Measurements from ENCODE around the gene P3H2.
A peak's percentile ranks its signal among the peaks of the same experiment; 100 is the strongest.

The P3H2 gene

GRCh38 chr3:189944285-189945145, 176.2 kb downstream of the P3H2 start:
- no peaks in the 10 kb centered on the region for H3K36me3 Mint-ChIP-seq (ENCODE audit: low read depth)
- H3K4me1 Mint-ChIP-seq (ENCODE audit: low read depth): peaks cover 18% of the 10 kb centered on the region
- H3K4me3 Mint-ChIP-seq: no peak overlapping the region
- no peak for DNase-seq
- no peak overlapping the region for H3K27ac Mint-ChIP-seq
- no peaks in the 10 kb centered on the region for H3K9me3 Mint-ChIP-seq
- H3K27me3 Mint-ChIP-seq: peaks cover 11% of the 10 kb centered on the region

- DNase-seq: no peak
- H3K27me3 Mint-ChIP-seq: peaks cover 11% of the 10 kb centered on the region
Measured at GRCh38 chr3:189942948-189943347, 177.7 kb downstream of the P3H2 start.

GRCh38 chr3:189941679-189942078, 179.0 kb downstream of the P3H2 start:
- no peaks in the 10 kb centered on the region for H3K9me3 Mint-ChIP-seq
- no peak overlapping the region for H3K4me3 Mint-ChIP-seq
- no peak overlapping the region for H3K27ac Mint-ChIP-seq
- peaks cover 7% of the 10 kb centered on the region for H3K4me1 Mint-ChIP-seq (ENCODE audit: low read depth)
- H3K36me3 Mint-ChIP-seq (ENCODE audit: low read depth): no peaks in the 10 kb centered on the region
- DNase-seq: no peak
- peaks cover 8% of the 10 kb centered on the region for H3K27me3 Mint-ChIP-seq

More at GRCh38 chr3:189942948-189943347, 177.7 kb downstream of the P3H2 start:
- H3K9me3 Mint-ChIP-seq: no peaks in the 10 kb centered on the region
- H3K4me3 Mint-ChIP-seq: no peak overlapping the region
- no peaks in the 10 kb centered on the region for H3K36me3 Mint-ChIP-seq (ENCODE audit: low read depth)
- H3K4me1 Mint-ChIP-seq (ENCODE audit: low read depth): peaks cover 12% of the 10 kb centered on the region
- no peak overlapping the region for H3K27ac Mint-ChIP-seq

- Mint-ChIP-seq H3K36me3 (ENCODE audit: low read depth) (no peaks in the 10 kb centered on the region), H3K27ac (no peak overlapping the region), H3K27me3 (peaks cover 3% of the 10 kb centered on the region), H3K4me3 (no peak overlapping the region), H3K9me3 (no peaks in the 10 kb centered on the region), H3K4me1 (ENCODE audit: low read depth) (peaks cover 7% of the 10 kb centered on the region)
- no peak for DNase-seq
Measured at GRCh38 chr3:189941125-189941524, 179.6 kb downstream of the P3H2 start.

- no peaks in the 10 kb centered on the region for H3K36me3 Mint-ChIP-seq (ENCODE audit: low read depth)
- no peaks in the 10 kb centered on the region for H3K9me3 Mint-ChIP-seq
- H3K27me3 Mint-ChIP-seq: peaks cover 11% of the 10 kb centered on the region
- H3K4me3 Mint-ChIP-seq: no peak overlapping the region
- H3K4me1 Mint-ChIP-seq (ENCODE audit: low read depth): peaks cover 7% of the 10 kb centered on the region
- no peak for DNase-seq
- no peak overlapping the region for H3K27ac Mint-ChIP-seq
Measured at GRCh38 chr3:189937302-189938127, 183.2 kb downstream of the P3H2 start.

- Mint-ChIP-seq H3K27ac (no peak overlapping the region), H3K36me3 (ENCODE audit: low read depth) (no peaks in the 10 kb centered on the region), H3K9me3 (no peaks in the 10 kb centered on the region), H3K27me3 (peaks cover 13% of the 10 kb centered on the region), H3K4me1 (ENCODE audit: low read depth) (peaks cover 1% of the 10 kb centered on the region), H3K4me3 (no peak overlapping the region)
- DNase-seq: no peak
Measured at GRCh38 chr3:189936201-189936945, 184.3 kb downstream of the P3H2 start.

GRCh38 chr3:189927975-189928895, 192.5 kb downstream of the P3H2 start:
- Mint-ChIP-seq H3K27me3 (peaks cover 6% of the 10 kb centered on the region), H3K36me3 (ENCODE audit: low read depth) (no peaks in the 10 kb centered on the region), H3K4me1 (ENCODE audit: low read depth) (peaks cover 25% of the 10 kb centered on the region), H3K9me3 (peaks cover 4% of the 10 kb centered on the region), H3K4me3 (no peak overlapping the region), H3K27ac (peak overlapping the region; percentile 93)
- DNase-seq: no peak

GRCh38 chr3:189921770-189922169, 198.9 kb downstream of the P3H2 start:
- H3K4me3 Mint-ChIP-seq: no peak overlapping the region
- H3K9me3 Mint-ChIP-seq: no peaks in the 10 kb centered on the region
- H3K27me3 Mint-ChIP-seq: peaks cover 13% of the 10 kb centered on the region
- H3K4me1 Mint-ChIP-seq (ENCODE audit: low read depth): no peaks in the 10 kb centered on the region
- H3K36me3 Mint-ChIP-seq (ENCODE audit: low read depth): no peaks in the 10 kb centered on the region
- no peak overlapping the region for H3K27ac Mint-ChIP-seq
- DNase-seq: no peak

- H3K36me3 Mint-ChIP-seq (ENCODE audit: low read depth): no peaks in the 10 kb centered on the region
- no peak overlapping the region for H3K27ac Mint-ChIP-seq
- no peak overlapping the region for H3K4me3 Mint-ChIP-seq
- DNase-seq: no peak
- peaks cover 18% of the 10 kb centered on the region for H3K27me3 Mint-ChIP-seq
- H3K9me3 Mint-ChIP-seq: no peaks in the 10 kb centered on the region
- H3K4me1 Mint-ChIP-seq (ENCODE audit: low read depth): peaks cover 8% of the 10 kb centered on the region
Measured at GRCh38 chr3:189914799-189915198, 205.9 kb downstream of the P3H2 start.

GRCh38 chr3:189911001-189911400, 209.7 kb downstream of the P3H2 start:
- H3K4me3 Mint-ChIP-seq: no peak overlapping the region
- no peaks in the 10 kb centered on the region for H3K36me3 Mint-ChIP-seq (ENCODE audit: low read depth)

GRCh38 chr3:189909573-189909972, 211.1 kb downstream of the P3H2 start:
- Mint-ChIP-seq H3K4me1 (ENCODE audit: low read depth) (peaks cover under 1% of the 10 kb centered on the region), H3K36me3 (ENCODE audit: low read depth) (no peaks in the 10 kb centered on the region), H3K27me3 (peaks cover 21% of the 10 kb centered on the region), H3K4me3 (no peak overlapping the region), H3K9me3 (no peaks in the 10 kb centered on the region), H3K27ac (no peak overlapping the region)
- DNase-seq: no peak

More at GRCh38 chr3:189911001-189911400, 209.7 kb downstream of the P3H2 start:
- peaks cover 8% of the 10 kb centered on the region for H3K4me1 Mint-ChIP-seq (ENCODE audit: low read depth)
- H3K27ac Mint-ChIP-seq: no peak overlapping the region
- H3K9me3 Mint-ChIP-seq: no peaks in the 10 kb centered on the region
- DNase-seq: no peak
- H3K27me3 Mint-ChIP-seq: peaks cover 26% of the 10 kb centered on the region

- DNase-seq: no peak
- Mint-ChIP-seq H3K9me3 (no peaks in the 10 kb centered on the region), H3K27ac (no peak overlapping the region), H3K4me1 (ENCODE audit: low read depth) (no peaks in the 10 kb centered on the region), H3K36me3 (ENCODE audit: low read depth) (no peaks in the 10 kb centered on the region), H3K4me3 (no peak overlapping the region), H3K27me3 (peaks cover 21% of the 10 kb centered on the region)
Measured at GRCh38 chr3:189909139-189909538, 211.6 kb downstream of the P3H2 start.

- H3K4me3 Mint-ChIP-seq: no peak overlapping the region
Measured at GRCh38 chr3:189908646-189909045, 212.1 kb downstream of the P3H2 start.

More at GRCh38 chr3:189908646-189909045, 212.1 kb downstream of the P3H2 start:
- Mint-ChIP-seq H3K36me3 (ENCODE audit: low read depth) (no peaks in the 10 kb centered on the region), H3K9me3 (no peaks in the 10 kb centered on the region), H3K4me1 (ENCODE audit: low read depth) (no peaks in the 10 kb centered on the region), H3K27ac (no peak overlapping the region), H3K27me3 (peaks cover 17% of the 10 kb centered on the region)
- DNase-seq: no peak

All from activated T-cell treated with anti-CD3 and anti-CD28 coated beads, Interleukin-2, amount 50 U/mL, for 24 hours (primary cell).